ENCODE data around the gene TNKS1BP1.
A peak's percentile ranks its signal among the peaks of the same experiment; 100 is the strongest.
"Not testable (repeated sequence)": the region's sequence is repeated elsewhere in the genome, so short reads cannot be mapped to it uniquely, and the experiment has no call there.

The TNKS1BP1 gene

GRCh38 chr11:57324886-57325734 lies at the start of gene TNKS1BP1:
Gene TNKS1BP1, minus strand, starts transcription at chr11:57324952. Its CDS starts 3,067 bp downstream, at chr11:57321885.
- DNase-seq, result peak; percentile 92

- DNase-seq, result no peak
These were observed 48.4 kb upstream of the TNKS1BP1 start for GRCh38 chr11:57373146-57373545.

- DNase-seq, result no peak
These were observed 46.2 kb upstream of the TNKS1BP1 start for GRCh38 chr11:57370941-57371340.

GRCh38 chr11:57370251-57370650 lies 45.5 kb upstream of the TNKS1BP1 start:
- DNase-seq, result no peak

GRCh38 chr11:57368845-57369232 lies 44.1 kb upstream of the TNKS1BP1 start:
- DNase-seq, result no peak

GRCh38 chr11:57368106-57368844 lies 43.5 kb upstream of the TNKS1BP1 start:
- no peak for DNase-seq

GRCh38 chr11:57364851-57365660 lies 40.3 kb upstream of the TNKS1BP1 start:
- no peak for DNase-seq

GRCh38 chr11:57363131-57364080 lies 38.7 kb upstream of the TNKS1BP1 start:
- DNase-seq, result no peak

GRCh38 chr11:57361926-57362325 lies 37.2 kb upstream of the TNKS1BP1 start:
- no peak for DNase-seq

GRCh38 chr11:57361420-57361819 lies 36.7 kb upstream of the TNKS1BP1 start:
- DNase-seq, result not testable (repeated sequence)

- DNase-seq, result no peak
These were observed 36.2 kb upstream of the TNKS1BP1 start for GRCh38 chr11:57360991-57361390.

GRCh38 chr11:57359896-57360690 lies 35.3 kb upstream of the TNKS1BP1 start:
- no peak for DNase-seq

- no peak for DNase-seq
These were observed 34.6 kb upstream of the TNKS1BP1 start for GRCh38 chr11:57359396-57359795.

- DNase-seq, result no peak
These were observed 34.2 kb upstream of the TNKS1BP1 start for GRCh38 chr11:57358991-57359390.

GRCh38 chr11:57358543-57358961 lies 33.8 kb upstream of the TNKS1BP1 start:
- no peak for DNase-seq

- no peak for DNase-seq
These were observed 33.1 kb upstream of the TNKS1BP1 start for GRCh38 chr11:57357856-57358255.

GRCh38 chr11:57357310-57357709 lies 32.6 kb upstream of the TNKS1BP1 start:
- DNase-seq, result no peak

- no peak for DNase-seq
These were observed 31.5 kb upstream of the TNKS1BP1 start for GRCh38 chr11:57356268-57356667.

GRCh38 chr11:57354699-57355098 lies 29.9 kb upstream of the TNKS1BP1 start:
- DNase-seq, result no peak

GRCh38 chr11:57353852-57354251 lies 29.1 kb upstream of the TNKS1BP1 start:
- no peak for DNase-seq

- DNase-seq, result no peak
These were observed 28.7 kb upstream of the TNKS1BP1 start for GRCh38 chr11:57353446-57353845.

Measured in activated CD4-positive, alpha-beta T cell treated with anti-CD3 and anti-CD28 coated beads for 48 hours (primary cell).